Nephron (organoid): ENCODE data around the gene EPHA3.

ENCODE experiments used
- H3K27ac Mint-ChIP-seq, 3 experiments: 2 replicates each; pipeline ENCODE4 v1.8.0; 2020; ENCODE audit warnings: mixed read lengths in 3 of 3, mild to moderate bottlenecking in 2 of 3, moderate library complexity in 1 of 3
- H3K27me3 Mint-ChIP-seq: 2 replicates; pipeline ENCODE4 v1.8.0; 2021; ENCODE audit warnings: low read depth, mild to moderate bottlenecking, moderate library complexity, mixed read lengths
- H3K36me3 Mint-ChIP-seq: 2 replicates; pipeline ENCODE4 v1.8.0; 2020; ENCODE audit warnings: low read depth, mixed read lengths
- H3K4me1 Mint-ChIP-seq: 2 replicates; pipeline ENCODE4 v1.8.0; 2020; ENCODE audit warnings: mixed read lengths
- H3K4me3 Mint-ChIP-seq, 3 experiments: 2 replicates each; pipeline ENCODE4 v1.8.0; 2020; ENCODE audit warnings: mild to moderate bottlenecking in 3 of 3, mixed read lengths in 3 of 3, moderate library complexity in 2 of 3
- H3K9me3 Mint-ChIP-seq: 2 replicates; pipeline ENCODE4 v1.8.0; 2020; ENCODE audit warnings: mixed read lengths
- CTCF ChIP-seq, 3 experiments: fragments of 200-600 bp; sonication (generic); IDR thresholded peaks; one replicate each; pipeline ENCODE4 v1.5.0; 2021; ENCODE audit warnings: antibody characterized with exemption in 3 of 3; ENCODE audit not compliant: unreplicated experiment in 3 of 3

Gene EPHA3

GRCh38 chr3:89234620-89235019 is 127.2 kb downstream of the EPHA3 start:
- Mint-ChIP-seq H3K36me3 (no peaks in the 10 kb centered on the region), H3K27me3 (no peaks in the 10 kb centered on the region), H3K4me3 (no peak overlapping the region), H3K9me3 (no peaks in the 10 kb centered on the region), H3K4me1 (peaks cover 16% of the 10 kb centered on the region), H3K27ac (no peak overlapping the region)
- TF ChIP-seq CTCF (IDR thresholded peaks at IDR 0.05; ENCODE audit: unreplicated experiment in 3 of 3) = no peak

GRCh38 chr3:89238846-89239245 is 131.4 kb downstream of the EPHA3 start:
- H3K4me1 Mint-ChIP-seq = peaks cover 12% of the 10 kb centered on the region
- no peak overlapping the region for H3K4me3 Mint-ChIP-seq
- peaks cover 3% of the 10 kb centered on the region for H3K36me3 Mint-ChIP-seq
- no peaks in the 10 kb centered on the region for H3K27me3 Mint-ChIP-seq
- peak overlapping the region in 1 of 3 experiments; percentile 68 for H3K27ac Mint-ChIP-seq
- H3K9me3 Mint-ChIP-seq = no peaks in the 10 kb centered on the region
- TF ChIP-seq CTCF (IDR thresholded peaks at IDR 0.05; ENCODE audit: unreplicated experiment in 3 of 3) = no peak

GRCh38 chr3:89239774-89240173 is 132.4 kb downstream of the EPHA3 start:
- no peaks in the 10 kb centered on the region for H3K9me3 Mint-ChIP-seq
- peaks cover 12% of the 10 kb centered on the region for H3K4me1 Mint-ChIP-seq
- H3K36me3 Mint-ChIP-seq = peaks cover 3% of the 10 kb centered on the region
- H3K27me3 Mint-ChIP-seq = no peaks in the 10 kb centered on the region
- H3K27ac Mint-ChIP-seq = peak overlapping the region in 2 of 3 experiments; percentile 36 to 59
- TF ChIP-seq CTCF (IDR thresholded peaks at IDR 0.05; ENCODE audit: unreplicated experiment in 3 of 3) = no peak
- no peak overlapping the region for H3K4me3 Mint-ChIP-seq

- Mint-ChIP-seq H3K36me3 (peaks cover 3% of the 10 kb centered on the region), H3K9me3 (no peaks in the 10 kb centered on the region), H3K4me3 (no peak overlapping the region), H3K27me3 (no peaks in the 10 kb centered on the region), H3K27ac (no peak overlapping the region), H3K4me1 (no peaks in the 10 kb centered on the region)
- no peak for TF ChIP-seq CTCF (IDR thresholded peaks at IDR 0.05; ENCODE audit: unreplicated experiment in 3 of 3)
Observed at GRCh38 chr3:89245612-89246011, 138.2 kb downstream of the EPHA3 start.

GRCh38 chr3:89246326-89246725 is 138.9 kb downstream of the EPHA3 start:
- Mint-ChIP-seq H3K27ac (no peak overlapping the region), H3K4me1 (no peaks in the 10 kb centered on the region), H3K4me3 (no peak overlapping the region), H3K9me3 (no peaks in the 10 kb centered on the region), H3K27me3 (no peaks in the 10 kb centered on the region), H3K36me3 (peaks cover 3% of the 10 kb centered on the region)
- no peak for TF ChIP-seq CTCF (IDR thresholded peaks at IDR 0.05; ENCODE audit: unreplicated experiment in 3 of 3)

- H3K27ac Mint-ChIP-seq = no peak overlapping the region
- H3K4me3 Mint-ChIP-seq = no peak overlapping the region
- H3K9me3 Mint-ChIP-seq = no peaks in the 10 kb centered on the region
- H3K4me1 Mint-ChIP-seq = peaks cover 11% of the 10 kb centered on the region
- no peaks in the 10 kb centered on the region for H3K36me3 Mint-ChIP-seq
- TF ChIP-seq CTCF (IDR thresholded peaks at IDR 0.05; ENCODE audit: unreplicated experiment in 3 of 3) = no peak
- no peaks in the 10 kb centered on the region for H3K27me3 Mint-ChIP-seq
Observed at GRCh38 chr3:89250742-89251141, 143.3 kb downstream of the EPHA3 start.
